Glutamatergic neuron (in vitro differentiated cells): ENCODE measurements around the gene SLC6A9. TPM values are rescaled to one million over a fixed set of nuclear protein-coding genes. Genes with fewer than 3 reads are reported as not detected.

Experiments
- DNase-seq: peaks from one replicate; pipeline ENCODE4 v3.0.0; 2022
- H3K27ac Mint-ChIP-seq: one replicate; pipeline ENCODE4 v1.8.0; 2020; ENCODE audit warnings: mild to moderate bottlenecking, mixed read lengths, inconsistent platforms; ENCODE audit not compliant: unreplicated experiment
- H3K27me3 Mint-ChIP-seq: one replicate; pipeline ENCODE4 v1.8.0; 2020; ENCODE audit warnings: mild to moderate bottlenecking, moderate library complexity, mixed read lengths, inconsistent platforms; ENCODE audit not compliant: unreplicated experiment
- H3K36me3 Mint-ChIP-seq: one replicate; pipeline ENCODE4 v1.8.0; 2020; ENCODE audit warnings: mild to moderate bottlenecking, mixed read lengths, inconsistent platforms; ENCODE audit not compliant: unreplicated experiment
- H3K4me1 Mint-ChIP-seq: one replicate; pipeline ENCODE4 v1.8.0; 2020; ENCODE audit warnings: mild to moderate bottlenecking, low read depth, mixed read lengths, inconsistent platforms; ENCODE audit not compliant: unreplicated experiment
- H3K4me3 Mint-ChIP-seq: one replicate; pipeline ENCODE4 v1.8.0; 2020; ENCODE audit warnings: mild to moderate bottlenecking, mixed read lengths, inconsistent platforms; ENCODE audit not compliant: unreplicated experiment
- H3K9me3 Mint-ChIP-seq: one replicate; pipeline ENCODE4 v1.8.0; 2020; ENCODE audit warnings: mild to moderate bottlenecking, moderate library complexity, mixed read lengths, inconsistent platforms; ENCODE audit not compliant: unreplicated experiment
- CTCF ChIP-seq: fragments of 200-600 bp; sonication (generic); IDR thresholded peaks from one replicate; pipeline ENCODE4 v1.5.0; 2021; ENCODE audit not compliant: partially characterized antibody, unreplicated experiment
- total RNA-seq: library from RNA; stranded (reverse); fragmentation: NEBNext Ultra II Directional; extraction: Animal tissue kit (Norgen Biotek cat#: 25700); gene quantifications from one replicate; pipeline ENCODE4 v1.2.1, GENCODE V29; 2021; ENCODE audit not compliant: unreplicated experiment

The SLC6A9 gene
- total RNA-seq, 1 donor from 2014 or later: 8.9 TPM

GRCh38 chr1:43985984-43986595, 45.2 kb downstream of the SLC6A9 start:
- no peak for TF ChIP-seq CTCF
- Mint-ChIP-seq H3K36me3 (no peaks in the 10 kb centered on the region), H3K27ac (no peak overlapping the region)

GRCh38 chr1:43984855-43985254, 46.4 kb downstream of the SLC6A9 start:
- H3K4me1 Mint-ChIP-seq: peaks cover 10% of the 10 kb centered on the region
- no peak for DNase-seq
- TF ChIP-seq CTCF: no peak
- H3K27me3 Mint-ChIP-seq: peaks cover 2% of the 10 kb centered on the region
- no peak overlapping the region for H3K4me3 Mint-ChIP-seq
- peaks cover 6% of the 10 kb centered on the region for H3K9me3 Mint-ChIP-seq
- no peak overlapping the region for H3K27ac Mint-ChIP-seq
- no peaks in the 10 kb centered on the region for H3K36me3 Mint-ChIP-seq

More at GRCh38 chr1:43985984-43986595, 45.2 kb downstream of the SLC6A9 start:
- Mint-ChIP-seq H3K4me3 (no peak overlapping the region), H3K9me3 (peaks cover 5% of the 10 kb centered on the region), H3K27me3 (no peaks in the 10 kb centered on the region), H3K4me1 (peaks cover 3% of the 10 kb centered on the region)
- no peak for DNase-seq

GRCh38 chr1:43983253-43983899, 47.9 kb downstream of the SLC6A9 start:
- H3K4me1 Mint-ChIP-seq: peaks cover 13% of the 10 kb centered on the region
- H3K4me3 Mint-ChIP-seq: peak overlapping the region; percentile 45
- H3K9me3 Mint-ChIP-seq: peaks cover 8% of the 10 kb centered on the region
- H3K27me3 Mint-ChIP-seq: peaks cover 7% of the 10 kb centered on the region
- DNase-seq: no peak
- H3K27ac Mint-ChIP-seq: no peak overlapping the region
- TF ChIP-seq CTCF: no peak
- no peaks in the 10 kb centered on the region for H3K36me3 Mint-ChIP-seq

- TF ChIP-seq CTCF: no peak
- Mint-ChIP-seq H3K36me3 (no peaks in the 10 kb centered on the region), H3K4me1 (peaks cover 13% of the 10 kb centered on the region), H3K4me3 (no peak overlapping the region), H3K9me3 (peaks cover 9% of the 10 kb centered on the region), H3K27ac (no peak overlapping the region), H3K27me3 (peaks cover 7% of the 10 kb centered on the region)
- no peak for DNase-seq
Measured at GRCh38 chr1:43982808-43983207, 48.5 kb downstream of the SLC6A9 start.

GRCh38 chr1:43982241-43982640, 49.0 kb downstream of the SLC6A9 start:
- Mint-ChIP-seq H3K9me3 (peaks cover 9% of the 10 kb centered on the region), H3K36me3 (peaks cover 3% of the 10 kb centered on the region), H3K4me1 (peaks cover 15% of the 10 kb centered on the region), H3K4me3 (no peak overlapping the region), H3K27ac (no peak overlapping the region), H3K27me3 (peaks cover 7% of the 10 kb centered on the region)
- DNase-seq: no peak
- no peak for TF ChIP-seq CTCF
